Testis (tissue), 3 donors: Measurements from ENCODE around the gene ATXN7. TPM values are rescaled to one million over a fixed set of nuclear protein-coding genes. Genes with fewer than 3 reads are reported as not detected.

ENCODE experiments used
- DNase-seq: peaks from one replicate; pipeline ENCODE4 v3.0.0-alpha.2; 2019
- H3K27ac ChIP-seq, 2 donors: fragments of 200-600 bp; sonication (generic); one replicate each; pipeline ENCODE4 v1.5.1; 2019
- H3K27me3 ChIP-seq: fragments of 200-600 bp; sonication (generic); one replicate; pipeline ENCODE4 v1.5.1; 2019
- H3K36me3 ChIP-seq: fragments of 200-600 bp; sonication (generic); one replicate; pipeline ENCODE4 v1.5.1; 2017; ENCODE audit warnings: low read depth; ENCODE audit errors: missing control alignments
- H3K4me1 ChIP-seq: fragments of 200-600 bp; sonication (generic); one replicate; pipeline ENCODE4 v1.5.1; 2019
- H3K4me3 ChIP-seq, 2 donors: fragments of 200-600 bp; sonication (generic); one replicate each; pipeline ENCODE4 v1.5.1; 2017 to 2019
- H3K9me3 ChIP-seq: fragments of 200-600 bp; sonication (generic); one replicate; pipeline ENCODE4 v1.5.1; 2017
- CTCF ChIP-seq, 3 experiments: fragments of 450-650 bp in 2 of 3; fragments of 200-600 bp in 1 of 3; sonication (generic) in 1 of 3; IDR thresholded peaks; one replicate each; pipeline ENCODE4 v1.5.1; 2016 to 2019; ENCODE audit warnings: antibody characterized with exemption in 3 of 3, mild to moderate bottlenecking in 2 of 3, moderate library complexity in 1 of 3
- POLR2A ChIP-seq: fragments of 450-650 bp; IDR thresholded peaks from one replicate; pipeline ENCODE4 v1.6.1; 2017; ENCODE audit warnings: antibody characterized with exemption, mild to moderate bottlenecking, moderate library complexity
- WGBS, 2 donors: methylation state at CpG; one replicate each; pipeline ENCODE4 v1.1.5; 2018; 5-methylcytosine and 5-hydroxymethylcytosine counted together
- intact Hi-C: fragments of 100-400 bp; cut with DNase I; formaldehyde crosslinking; loops from one replicate; pipeline ENCODE4 v1.15.1; 2023; ENCODE audit warnings: low total_unique reads
- polyA plus RNA-seq: library from polyadenylated mRNA; stranded (reverse); fragments of 350-450 nt; fragmentation: Illumina TruSeq; extraction: RNeasy Lipid Tissue Mini Kit (QIAGEN cat#74804); gene quantifications from one replicate; pipeline ENCODE4 v1.2.3, GENCODE V29; 2014; ENCODE audit warnings: low read depth, low replicate concordance; ENCODE audit not compliant: insufficient read depth
- total RNA-seq, 2 donors: library from RNA; depleted of rRNA; stranded (reverse); fragments of >200 nt; gene quantifications; one replicate each; pipeline ENCODE4 v1.2.3, GENCODE V29; 2016

The ATXN7 gene
- total and polyA plus RNA-seq, 3 donors from 2014 or later = 30.9 to 47.6 (median 46.0) TPM

DNA sequence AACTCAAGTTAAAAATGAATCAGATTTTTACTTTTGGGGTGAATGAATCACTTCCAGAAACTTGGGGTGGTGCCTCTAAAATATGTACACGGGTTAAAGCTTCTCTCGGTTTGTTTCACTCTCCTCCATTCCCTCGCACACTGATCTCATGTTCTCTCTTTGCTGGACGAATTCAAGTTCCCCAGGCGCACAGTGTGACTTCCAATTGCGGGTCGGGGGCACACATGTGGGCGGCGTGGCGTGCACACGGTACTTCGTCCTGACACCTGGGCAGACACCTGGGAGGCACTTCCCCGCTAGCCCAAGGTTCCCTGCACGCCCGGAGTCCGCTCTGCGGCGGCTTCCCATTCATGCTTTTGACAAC lies 47.8 kb downstream of the ATXN7 start:
- TF ChIP-seq CTCF (IDR thresholded peaks at IDR 0.05) (no peak), POLR2A (no peak)
- WGBS, 2 donors = 0% methylated on average over 10 to 18 of the region's 18 CpGs
- no peak for DNase-seq
- Histone ChIP-seq H3K27ac (peak overlapping the region; percentile 91 to 98), H3K36me3 (no peaks in the 10 kb centered on the region), H3K9me3 (no peaks in the 10 kb centered on the region), H3K27me3 (no peaks in the 10 kb centered on the region), H3K4me1 (peaks cover 18% of the 10 kb centered on the region), H3K4me3 (peak overlapping the region; percentile 82 to 92)
- intact Hi-C loops = no loop called here

DNA sequence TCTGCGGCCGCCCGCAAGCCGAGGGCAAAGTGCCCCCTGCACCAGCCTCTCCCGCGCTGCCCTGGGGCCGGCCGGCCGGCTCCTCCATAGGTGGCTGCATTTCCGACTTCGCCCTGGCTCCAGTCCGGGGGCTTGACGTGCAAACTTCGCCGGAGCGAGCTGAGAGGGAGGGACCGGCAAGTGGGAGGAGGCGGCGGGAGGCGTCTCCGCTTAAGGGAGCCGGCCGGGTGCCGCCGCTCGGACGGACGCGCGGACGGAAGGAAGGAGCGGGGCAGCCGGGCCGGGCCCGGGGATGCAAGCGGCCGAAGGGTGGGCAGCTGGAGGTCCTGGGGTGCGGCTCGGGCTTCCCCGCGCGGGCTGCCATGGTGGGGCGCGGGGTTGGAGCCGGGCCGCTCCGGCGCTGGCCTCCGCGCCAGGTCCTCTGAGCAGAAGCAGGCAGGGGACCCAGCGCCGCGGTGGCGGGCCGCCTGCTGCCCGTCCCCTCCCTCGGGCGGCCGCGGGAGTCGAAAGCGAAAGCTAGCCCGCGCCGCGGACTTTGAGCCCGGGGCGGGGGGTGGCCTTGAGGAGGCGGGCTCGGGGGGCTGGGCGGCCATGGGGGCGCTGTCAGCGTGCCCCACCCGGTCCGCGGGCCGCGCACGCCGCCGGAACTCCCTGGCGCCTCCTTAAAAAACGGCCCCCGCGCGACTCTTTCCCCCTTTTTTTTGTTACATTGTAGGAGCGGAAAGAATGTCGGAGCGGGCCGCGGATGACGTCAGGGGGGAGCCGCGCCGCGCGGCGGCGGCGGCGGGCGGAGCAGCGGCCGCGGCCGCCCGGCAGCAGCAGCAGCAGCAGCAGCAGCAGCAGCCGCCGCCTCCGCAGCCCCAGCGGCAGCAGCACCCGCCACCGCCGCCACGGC lies 48.5 kb downstream of the ATXN7 start, which contains the start of gene SCAANT1:
Gene SCAANT1 (minus strand): TSS at position 511 of the 895 bp plus-strand sequence.
- H3K9me3 ChIP-seq = no peaks in the 10 kb centered on the region
- 1% methylated on average over 16 to 82 of the region's 115 CpGs for WGBS, 2 donors
- no peaks in the 10 kb centered on the region for H3K27me3 ChIP-seq
- DNase-seq = peak; percentile 91
- TF ChIP-seq CTCF (IDR thresholded peaks at IDR 0.05) (peak; percentile 5 to 44 (median 19)), POLR2A (no peak)
- intact Hi-C loops = no loop called here
- peak within 1 kb of the TSS; percentile 91 to 98 for H3K27ac ChIP-seq
- peaks cover 18% of the 10 kb centered on the region for H3K4me1 ChIP-seq
- H3K36me3 ChIP-seq = no peaks in the 10 kb centered on the region
- peak within 1 kb of the TSS; percentile 82 to 92 for H3K4me3 ChIP-seq

DNA sequence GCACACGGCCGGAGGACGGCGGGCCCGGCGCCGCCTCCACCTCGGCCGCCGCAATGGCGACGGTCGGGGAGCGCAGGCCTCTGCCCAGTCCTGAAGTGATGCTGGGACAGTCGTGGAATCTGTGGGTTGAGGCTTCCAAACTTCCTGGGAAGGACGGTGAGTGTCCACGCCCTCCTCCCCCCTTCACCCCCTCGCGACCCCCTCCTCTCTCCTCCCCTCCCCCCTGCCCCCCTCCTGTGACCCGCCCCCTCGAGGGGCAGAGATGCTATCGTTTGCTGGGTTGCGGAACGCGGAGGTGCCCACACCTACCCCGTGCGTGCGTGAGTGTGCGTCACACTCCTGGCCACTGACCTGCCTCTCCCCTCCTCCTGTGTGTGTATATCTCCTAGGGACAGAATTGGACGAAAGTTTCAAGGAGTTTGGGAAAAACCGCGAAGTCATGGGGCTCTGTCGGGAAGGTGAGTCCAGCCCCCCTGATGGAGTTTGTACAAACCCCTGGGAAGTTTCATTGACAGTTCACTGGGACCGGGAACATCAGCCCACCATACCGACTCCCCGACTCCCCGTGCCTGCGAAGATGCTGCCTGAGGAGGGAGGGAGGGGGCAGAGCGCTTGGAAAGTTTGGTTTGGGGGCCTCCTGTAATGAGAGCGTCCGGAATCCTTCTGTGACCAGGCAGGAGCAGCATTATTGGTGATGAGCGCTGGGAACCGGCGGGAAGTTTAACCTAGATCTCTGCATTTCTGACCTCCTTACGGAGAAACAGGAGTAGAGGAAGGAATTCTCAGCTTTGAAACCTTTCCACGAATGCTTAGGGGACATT lies 49.3 kb downstream of the ATXN7 start:
- no peaks in the 10 kb centered on the region for H3K36me3 ChIP-seq
- TF ChIP-seq CTCF (IDR thresholded peaks at IDR 0.05) (no peak), POLR2A (no peak)
- DNase-seq = peak; percentile 68
- peaks cover 16% of the 10 kb centered on the region for H3K4me1 ChIP-seq
- WGBS, 2 donors = 3 to 9% methylated on average over 27 to 46 of the region's 46 CpGs
- H3K4me3 ChIP-seq = peak overlapping the region; percentile 82 to 92
- H3K9me3 ChIP-seq = no peaks in the 10 kb centered on the region
- intact Hi-C loops = no loop called here
- H3K27me3 ChIP-seq = no peaks in the 10 kb centered on the region
- H3K27ac ChIP-seq = peak overlapping the region; percentile 78 to 98

DNA sequence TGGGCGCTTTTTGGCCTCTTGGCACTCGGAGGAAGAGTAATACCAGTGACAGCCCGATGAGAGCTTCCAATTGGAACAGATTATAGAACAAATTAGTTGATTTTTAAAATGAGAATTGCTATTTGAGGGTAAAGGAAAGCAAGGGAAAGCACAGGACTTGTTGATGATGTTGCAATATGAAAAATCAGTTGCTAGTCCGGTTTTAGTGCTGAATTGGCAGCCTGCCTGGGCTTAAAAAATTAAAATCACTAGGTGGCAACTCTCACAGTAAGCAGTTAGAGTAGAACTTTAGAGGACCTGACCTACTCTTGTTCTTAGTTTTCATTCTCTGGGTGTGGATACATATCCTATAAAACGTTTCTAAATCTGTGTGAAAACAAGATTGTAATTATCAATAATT lies 50.6 kb downstream of the ATXN7 start:
- Histone ChIP-seq H3K9me3 (no peaks in the 10 kb centered on the region), H3K27me3 (no peaks in the 10 kb centered on the region), H3K36me3 (no peaks in the 10 kb centered on the region), H3K4me1 (peaks cover 12% of the 10 kb centered on the region), H3K4me3 (no peak overlapping the region), H3K27ac (no peak overlapping the region)
- peak; percentile 47 for DNase-seq
- TF ChIP-seq POLR2A (no peak), CTCF (IDR thresholded peaks at IDR 0.05) (no peak)
- WGBS, 2 donors = 37 to 49% methylated on average over 5 of the region's 5 CpGs
- intact Hi-C loops = no loop called here
